ENCODE measurements around the gene USP7.
"Not testable (repeated sequence)": the region's sequence is repeated elsewhere in the genome, so short reads cannot be mapped to it uniquely, and the experiment has no call there.

Gene USP7

DNA sequence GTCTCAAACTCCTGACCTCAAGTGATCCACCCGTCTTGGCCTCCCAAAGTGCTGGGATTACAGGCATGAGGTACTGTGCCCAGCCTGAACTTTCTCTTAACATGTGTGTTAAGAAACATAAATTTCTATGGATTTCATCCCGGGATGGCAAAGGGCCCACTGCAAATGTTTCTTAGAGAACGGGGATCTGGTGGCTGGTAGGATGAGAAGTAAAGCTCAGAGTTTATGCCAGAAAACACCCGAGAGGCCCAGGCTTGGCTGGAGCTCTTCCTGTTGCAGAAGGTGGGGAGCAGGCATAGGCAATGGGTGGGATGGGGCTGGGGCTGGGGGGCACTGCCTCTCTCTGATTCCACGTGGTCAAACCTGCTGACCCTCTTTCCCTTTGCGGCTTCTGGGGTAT lies 89.3 kb downstream of the USP7 start:
- no peak for DNase-seq

DNA sequence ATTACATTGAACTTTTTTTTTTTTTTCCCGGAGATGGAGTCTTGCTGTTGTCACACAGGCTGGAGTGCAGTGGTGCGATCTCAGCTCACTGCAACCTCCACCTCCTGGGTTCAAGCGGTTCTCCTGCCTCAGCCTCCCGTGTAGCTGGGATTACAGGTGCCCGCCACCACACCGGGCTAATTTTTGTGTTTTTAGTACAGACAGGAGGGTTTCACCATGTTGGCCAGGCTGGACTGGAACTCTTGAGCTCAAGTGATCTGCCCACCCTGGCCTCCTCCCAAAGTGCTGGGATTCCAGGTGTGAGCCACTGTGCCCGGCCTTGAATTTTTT lies 89.9 kb downstream of the USP7 start:
- DNase-seq: not testable (repeated sequence)

DNA sequence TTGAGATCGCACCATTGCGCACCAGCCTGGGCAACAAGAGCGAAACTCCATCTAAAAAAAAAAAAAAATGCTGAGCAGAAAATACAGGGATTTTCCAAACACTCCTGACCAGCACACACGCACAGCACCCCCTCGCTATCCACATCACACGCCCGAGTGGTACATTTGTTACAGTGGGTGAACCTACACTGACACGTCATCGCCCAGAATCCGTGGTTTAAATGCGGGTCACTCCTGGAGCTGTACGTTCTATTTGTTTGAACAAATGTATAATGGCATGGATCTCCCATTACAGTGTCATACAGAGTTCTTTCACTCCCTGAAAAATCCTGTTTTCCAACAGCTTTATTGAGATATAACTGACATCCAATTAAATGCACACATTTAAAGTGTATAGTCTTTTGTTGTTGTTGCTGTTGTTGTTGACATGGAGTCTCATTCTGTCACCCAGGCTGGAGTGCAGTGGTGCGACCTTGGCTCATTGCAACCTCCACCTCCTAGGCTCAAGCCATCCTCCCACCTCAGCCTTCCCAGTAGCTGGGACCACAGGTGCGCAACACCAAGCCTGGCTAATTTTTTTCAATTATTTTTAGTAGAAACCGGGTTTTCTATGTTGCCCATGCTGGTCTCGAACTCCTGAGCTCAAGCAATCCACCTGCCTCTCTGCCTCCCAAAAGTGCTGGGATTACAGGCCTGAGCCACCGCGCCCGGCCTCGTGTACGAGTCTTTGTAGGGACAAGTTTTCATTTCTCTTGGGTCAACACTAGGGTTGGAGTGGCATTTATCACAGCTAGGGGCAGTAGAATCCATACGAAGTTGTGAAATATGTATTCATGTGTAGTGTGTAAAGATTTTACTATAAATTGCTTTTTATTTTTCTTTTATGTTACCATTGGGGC lies 90.5 kb downstream of the USP7 start:
- no peak for DNase-seq

DNA sequence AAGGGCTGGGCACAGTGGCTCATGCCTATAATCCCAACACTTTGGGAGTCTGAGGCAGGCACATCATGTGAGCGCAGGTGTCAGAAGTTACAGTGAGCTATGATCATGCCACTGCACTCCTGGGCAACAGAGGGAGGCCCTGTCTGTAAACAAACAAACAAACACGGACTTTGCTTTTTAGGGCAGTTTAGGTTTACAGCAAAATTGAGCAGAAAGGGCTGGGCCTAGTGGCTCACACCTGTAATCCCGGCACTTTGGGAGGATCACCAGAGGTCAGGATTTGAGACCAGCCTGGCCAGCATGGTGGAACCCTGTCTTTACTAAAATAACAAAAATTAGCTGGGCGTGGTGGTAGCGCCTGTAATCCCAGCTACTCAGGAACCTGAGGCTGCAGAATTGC lies 91.6 kb downstream of the USP7 start:
- DNase-seq: no peak

DNA sequence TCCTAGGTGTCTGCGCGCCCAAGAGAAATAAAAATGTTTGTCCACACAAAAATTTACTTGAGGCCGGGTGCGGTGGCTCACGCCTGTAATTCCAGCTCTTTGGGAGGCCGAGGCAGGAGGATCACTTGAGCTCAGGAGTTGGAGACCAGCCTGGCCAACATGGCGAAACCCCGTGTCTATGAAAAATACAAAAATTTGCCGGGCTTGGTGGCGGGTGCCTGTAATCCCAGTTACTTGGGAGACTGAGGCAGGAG lies 93.8 kb downstream of the USP7 start:
- DNase-seq: not testable (repeated sequence)

DNA sequence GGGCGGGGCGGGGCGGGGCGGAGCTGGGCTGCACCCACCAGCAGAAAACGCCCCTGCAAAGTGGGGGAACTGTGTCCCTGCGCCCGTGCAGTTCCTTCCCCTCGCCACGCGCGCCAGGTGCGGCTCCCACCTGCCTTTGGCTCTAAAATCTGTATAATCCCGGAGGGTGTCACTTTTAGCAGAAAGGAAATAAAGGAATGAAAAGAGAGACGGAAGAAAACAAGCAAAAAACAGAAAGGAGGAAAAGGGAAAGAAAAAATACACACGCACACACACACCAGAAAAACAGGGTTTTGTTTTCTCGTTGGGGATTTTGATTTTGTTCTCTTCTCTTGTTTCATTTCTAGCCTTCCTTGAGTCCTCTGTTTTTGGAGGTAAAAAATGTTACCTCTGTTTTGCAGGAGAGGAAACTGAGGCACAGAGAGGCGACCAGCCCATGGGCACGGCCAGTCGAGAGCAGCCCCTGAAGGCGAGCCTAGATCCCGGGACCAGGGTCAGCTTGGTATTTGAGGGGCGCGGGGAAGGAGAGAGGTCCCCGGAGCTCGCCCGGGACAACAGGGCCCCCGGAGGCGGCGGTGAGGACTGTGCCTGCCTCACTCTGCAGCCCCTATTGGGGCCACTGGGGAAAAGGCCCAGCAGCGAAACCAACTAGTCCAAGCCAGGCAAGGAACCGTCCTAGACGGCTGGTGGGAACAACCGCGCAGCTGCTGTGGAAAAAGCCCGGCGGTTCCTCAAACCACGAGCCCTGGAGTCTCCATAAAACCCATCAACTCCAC lies 94.3 kb downstream of the USP7 start:
- peak in 1 of 2 experiments; percentile 56 for DNase-seq

DNA sequence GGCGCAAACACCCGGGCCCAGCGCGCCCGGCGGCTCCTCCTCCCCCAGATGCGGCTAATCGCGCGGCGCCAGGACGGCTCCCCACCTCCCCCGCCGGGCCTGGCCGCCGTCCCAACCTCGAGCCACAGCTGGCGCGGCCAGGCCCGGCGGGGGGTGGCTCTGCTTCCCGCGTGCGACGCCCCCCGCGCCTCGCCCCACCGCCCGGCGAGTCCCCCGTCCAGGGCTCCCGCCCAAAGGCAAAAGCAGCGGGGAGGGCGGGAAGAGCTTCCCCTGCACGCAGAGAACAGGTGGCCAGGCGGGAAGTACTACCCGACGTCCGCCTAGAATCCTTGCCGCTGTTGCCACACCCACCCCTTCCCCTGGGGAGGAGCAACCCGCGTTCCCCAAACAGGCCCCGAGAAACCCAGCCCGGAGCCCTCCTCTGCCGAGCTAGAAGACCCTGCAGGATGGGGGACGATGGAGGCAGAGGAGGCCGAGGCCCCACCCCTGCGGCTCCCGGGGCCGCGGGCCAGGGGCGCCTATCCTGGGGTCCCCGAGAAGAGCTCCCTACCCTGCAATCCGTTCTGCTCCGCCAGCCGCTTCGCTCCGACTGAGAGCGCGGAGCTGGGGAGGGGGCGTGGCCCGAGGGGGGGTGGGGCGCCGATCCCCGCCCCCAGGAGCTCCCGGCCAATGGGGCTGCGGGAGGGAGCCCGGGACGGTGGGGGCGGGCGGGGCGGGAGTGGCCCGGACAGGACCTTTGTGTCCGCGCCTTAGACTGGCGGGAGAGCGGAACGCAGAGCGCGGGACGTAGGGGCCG lies 95.1 kb downstream of the USP7 start, which contains the start of gene CARHSP1:
Gene CARHSP1 (minus strand): TSS at position 591 of the 796 bp plus-strand sequence. CDS start 9,678 bp downstream, outside the sequence.
- peak; percentile 62 to 65 for DNase-seq

DNA sequence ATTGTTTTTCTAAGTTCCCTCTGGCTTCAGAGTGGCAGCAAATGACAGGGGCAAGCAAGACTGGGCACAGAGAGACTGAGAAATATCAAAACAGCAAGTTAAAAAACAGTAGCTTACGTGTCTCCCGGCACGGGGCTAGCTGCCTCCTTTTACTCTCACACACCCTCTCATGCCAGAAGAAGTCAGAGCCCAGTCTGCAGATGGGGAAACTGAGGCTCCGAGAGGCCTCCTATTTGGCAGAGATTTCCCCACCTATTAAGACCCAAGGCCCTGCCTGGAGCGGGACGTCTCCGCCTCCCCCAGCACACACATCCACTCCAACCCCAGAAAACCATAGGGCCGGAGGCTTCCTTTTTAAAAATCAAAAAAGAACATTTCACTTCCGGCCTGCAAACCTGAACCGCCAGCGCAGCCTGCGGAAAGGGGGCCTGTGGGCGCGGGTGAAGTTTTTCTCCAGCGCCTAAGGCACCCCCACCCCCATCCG lies 95.7 kb downstream of the USP7 start:
- DNase-seq: no peak

DNA sequence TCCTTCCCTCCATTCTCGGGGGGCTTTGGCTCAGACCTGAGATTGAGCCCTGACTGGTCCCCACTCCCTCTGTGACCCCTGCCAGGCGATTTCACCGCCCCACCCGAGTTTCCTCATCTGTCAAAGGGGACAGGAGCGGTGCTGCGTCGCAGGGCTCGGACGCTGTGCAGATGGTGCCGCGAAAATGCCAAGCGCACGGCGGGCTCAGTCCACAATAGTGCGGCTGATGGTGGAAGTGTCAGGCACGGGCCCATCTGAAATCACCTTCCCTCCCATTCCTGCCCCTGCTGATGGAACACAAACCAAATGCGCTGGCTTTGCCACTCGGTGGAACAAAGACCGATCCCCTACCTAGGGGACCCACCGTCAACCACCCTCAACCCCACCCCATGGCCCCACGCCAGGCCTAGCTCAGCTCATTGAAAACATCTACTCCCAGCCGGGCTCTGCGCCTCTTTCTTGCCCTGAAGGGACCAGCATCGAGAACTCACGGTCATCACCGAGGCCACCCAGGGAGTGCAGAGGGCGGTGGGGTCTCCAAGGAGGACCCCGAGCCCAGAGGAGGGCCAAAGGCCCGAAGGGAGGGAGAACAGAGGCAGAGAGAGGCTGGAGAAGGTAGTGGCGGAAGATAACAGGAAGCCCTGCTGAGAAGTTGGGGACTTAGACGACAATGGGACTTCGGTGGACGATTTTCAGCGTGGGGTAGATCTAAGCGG lies 96.3 kb downstream of the USP7 start:
- DNase-seq: no peak

DNA sequence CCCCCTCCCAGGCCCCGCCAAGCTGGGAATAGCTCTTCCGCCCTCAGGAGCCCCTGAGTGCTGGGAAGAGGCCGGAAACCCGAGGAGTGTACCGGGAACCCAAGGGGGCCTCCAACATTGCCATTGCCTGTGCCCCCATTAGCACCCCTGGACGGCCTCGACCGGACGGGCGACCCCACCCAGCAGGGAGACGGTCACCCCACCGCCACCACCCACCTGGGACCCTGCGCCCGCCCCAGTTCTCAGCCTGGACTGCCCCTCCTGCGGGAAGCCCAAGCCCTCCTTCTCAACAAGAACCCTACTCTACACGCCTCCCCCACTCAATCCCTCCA lies 96.9 kb downstream of the USP7 start:
- DNase-seq: no peak

DNA sequence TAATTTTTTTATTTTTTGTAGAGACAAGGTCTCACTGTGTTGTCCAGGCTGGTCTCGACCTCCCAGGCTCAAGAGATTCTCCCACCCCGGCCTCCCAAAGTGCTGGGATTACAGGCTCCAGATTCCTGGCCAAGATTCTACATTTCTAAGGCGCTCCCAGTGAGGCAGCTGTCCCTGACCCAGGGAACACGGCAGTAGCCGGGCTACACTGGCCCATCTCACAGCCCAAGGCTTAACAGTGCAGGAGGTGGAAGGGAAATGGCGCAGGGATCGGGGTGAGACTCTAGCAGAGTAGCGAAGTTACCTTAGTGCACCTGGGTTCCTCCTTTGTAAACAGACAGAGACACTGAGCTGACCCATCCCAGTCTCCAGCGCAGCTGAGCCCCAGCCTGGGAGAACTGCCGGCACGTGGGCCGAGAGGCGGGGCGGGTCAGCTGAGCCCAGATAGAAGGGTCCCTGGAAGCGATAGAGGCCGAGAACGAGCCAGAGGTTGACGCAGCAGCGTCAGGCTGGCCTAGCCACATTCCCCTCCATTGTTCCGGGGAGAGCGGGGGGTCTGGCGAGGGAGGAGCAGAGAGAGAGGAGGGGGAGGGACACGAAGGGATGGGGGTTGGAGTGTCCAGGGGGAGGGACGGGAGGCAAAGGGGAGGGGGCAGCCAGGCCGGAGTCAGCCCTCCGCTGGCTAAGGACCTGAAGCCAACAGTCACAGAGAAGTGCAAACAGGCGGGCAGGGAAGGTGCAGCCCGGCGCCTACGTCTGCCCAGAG lies 97.4 kb downstream of the USP7 start:
- DNase-seq: no peak

DNA sequence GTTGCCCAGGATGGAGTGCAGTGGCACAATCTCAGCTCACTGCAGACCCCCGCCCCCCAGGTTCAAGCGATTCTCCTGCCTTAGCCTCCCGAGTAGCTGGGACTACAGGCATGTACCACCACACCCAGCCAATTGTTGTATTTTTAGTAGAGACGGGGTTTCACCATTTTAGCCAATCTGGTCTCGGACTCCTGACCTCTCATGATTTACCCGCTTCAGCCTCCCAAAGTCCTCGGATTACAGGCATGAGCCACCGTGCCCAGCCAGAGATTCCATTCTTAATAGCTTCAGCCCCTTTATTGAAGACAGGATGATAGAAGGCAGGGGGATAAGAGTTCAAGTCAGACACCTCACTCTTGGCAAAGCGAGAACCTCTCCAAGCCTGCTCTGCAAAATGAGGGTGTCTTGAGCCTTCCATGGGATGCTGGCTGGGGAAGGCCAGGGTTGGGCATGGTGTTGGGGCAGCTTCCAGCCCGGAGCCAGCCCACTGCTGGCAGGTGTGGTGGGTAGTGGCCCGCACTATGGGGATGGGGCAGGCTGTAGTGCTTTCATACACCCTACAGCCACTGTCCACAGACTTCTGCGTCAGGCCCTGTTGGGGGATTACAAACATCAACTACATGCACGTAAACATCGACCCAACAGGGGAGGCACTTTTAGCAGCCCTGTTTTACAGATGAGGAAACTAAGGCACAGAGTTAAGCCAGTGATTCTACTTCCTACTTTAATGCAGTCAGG lies 98.4 kb downstream of the USP7 start:
- no peak for DNase-seq

DNA sequence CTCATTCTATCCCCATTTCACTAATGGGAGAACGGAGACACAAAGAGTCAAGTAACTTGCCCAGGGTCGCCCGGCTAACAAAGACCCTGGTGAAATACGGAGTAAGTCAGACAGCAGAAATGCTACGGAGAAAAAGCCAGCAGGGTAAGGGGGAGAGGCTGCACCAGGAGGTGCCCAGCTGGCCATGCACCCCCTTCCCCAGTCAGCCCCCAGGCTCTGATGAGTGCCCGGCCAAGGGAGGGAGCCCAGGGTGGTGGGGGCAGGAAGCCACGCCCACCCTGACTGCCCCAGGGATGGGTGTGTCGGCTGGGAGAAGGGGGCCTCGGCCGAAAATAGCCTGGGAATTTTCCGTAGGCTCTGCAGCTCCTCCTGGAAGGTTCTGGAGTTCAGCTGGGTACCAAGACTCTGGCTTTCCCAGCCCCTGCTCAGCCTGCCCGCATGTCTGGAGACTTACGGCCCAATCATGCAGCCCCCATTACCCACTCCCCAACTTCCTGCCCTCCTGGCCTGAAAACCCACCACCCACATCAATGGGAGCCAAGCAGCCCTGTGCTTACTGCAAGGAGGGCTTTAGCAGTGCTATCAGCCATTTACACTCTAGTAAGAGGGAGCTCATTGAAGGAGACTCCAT lies 99.1 kb downstream of the USP7 start:
- DNase-seq: no peak

DNA sequence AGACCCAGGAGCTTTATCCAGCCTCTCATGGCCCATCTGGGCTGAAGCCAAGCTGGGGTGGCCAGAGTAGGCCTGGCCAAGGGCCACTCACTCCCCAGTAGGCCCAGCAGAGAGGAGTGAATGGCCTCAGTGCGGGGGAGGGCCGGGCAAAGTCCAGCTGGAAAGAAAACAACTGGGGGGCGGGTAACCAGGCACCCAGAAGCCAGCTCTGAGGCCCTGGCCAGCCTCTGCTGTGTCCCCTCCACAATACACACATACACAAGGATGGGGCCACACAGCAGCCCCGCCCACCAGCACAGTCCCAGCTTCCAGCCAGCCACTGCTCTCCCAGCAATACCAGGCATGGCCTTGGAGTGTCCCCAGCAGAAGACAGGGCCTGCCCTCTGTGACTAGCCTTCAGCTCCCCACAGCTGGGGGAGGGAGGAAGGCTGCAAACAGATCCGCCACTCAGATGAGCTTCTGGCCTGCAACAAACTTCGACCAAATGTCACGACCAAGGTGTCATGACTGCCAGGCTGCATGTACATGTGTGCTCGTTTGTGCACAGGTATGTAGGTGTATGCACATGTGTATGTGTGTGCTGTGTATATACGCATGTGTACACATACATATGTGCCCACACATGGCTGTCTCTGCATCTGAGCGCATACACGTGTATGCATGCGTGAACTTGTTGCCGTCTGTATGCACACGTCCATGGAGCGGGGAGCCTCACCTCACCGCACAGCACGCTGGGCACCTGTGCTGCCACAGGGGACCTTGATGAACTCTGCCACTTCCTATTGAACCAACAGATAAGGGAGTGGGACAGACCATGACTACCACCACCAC lies 99.9 kb downstream of the USP7 start:
- no peak for DNase-seq

DNA sequence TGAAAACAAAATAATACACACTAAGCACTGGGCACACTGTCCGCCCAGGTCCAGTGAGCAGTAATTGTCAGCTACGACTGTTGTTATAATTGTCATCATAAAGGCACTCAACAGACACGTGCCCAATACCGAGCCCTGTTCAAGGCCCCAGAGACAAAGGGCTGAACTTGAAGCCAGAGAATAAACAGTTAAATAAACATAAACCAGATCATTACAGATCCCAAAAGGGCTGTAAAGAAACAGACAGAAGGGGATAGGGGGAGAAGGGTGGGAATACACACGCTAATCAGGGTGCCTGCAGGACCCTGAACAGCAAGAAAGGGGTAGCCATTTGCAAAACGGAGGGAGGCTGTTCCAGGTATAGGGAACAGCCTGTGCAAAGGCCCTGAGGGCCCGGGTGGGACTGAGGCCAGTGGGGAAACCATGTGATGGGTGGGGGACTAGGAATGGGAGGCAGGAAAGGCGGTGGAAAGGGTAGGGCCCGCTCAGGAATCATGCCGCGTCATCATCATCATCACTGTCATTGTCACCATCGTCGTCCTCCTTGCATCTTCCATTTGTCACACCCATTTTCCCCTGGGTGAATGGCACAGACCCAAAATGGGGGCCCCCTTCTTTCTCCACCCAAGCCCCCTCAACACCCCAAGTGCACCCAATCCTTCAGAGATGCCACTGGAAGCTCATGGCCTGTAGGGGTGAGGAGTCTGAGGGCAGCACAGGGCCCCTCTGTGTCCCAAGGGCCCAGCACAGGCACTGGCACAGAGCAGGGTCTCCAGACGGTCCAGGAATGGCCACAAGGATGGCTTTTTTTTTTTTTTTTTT lies 101.2 kb downstream of the USP7 start:
- DNase-seq: no peak

DNA sequence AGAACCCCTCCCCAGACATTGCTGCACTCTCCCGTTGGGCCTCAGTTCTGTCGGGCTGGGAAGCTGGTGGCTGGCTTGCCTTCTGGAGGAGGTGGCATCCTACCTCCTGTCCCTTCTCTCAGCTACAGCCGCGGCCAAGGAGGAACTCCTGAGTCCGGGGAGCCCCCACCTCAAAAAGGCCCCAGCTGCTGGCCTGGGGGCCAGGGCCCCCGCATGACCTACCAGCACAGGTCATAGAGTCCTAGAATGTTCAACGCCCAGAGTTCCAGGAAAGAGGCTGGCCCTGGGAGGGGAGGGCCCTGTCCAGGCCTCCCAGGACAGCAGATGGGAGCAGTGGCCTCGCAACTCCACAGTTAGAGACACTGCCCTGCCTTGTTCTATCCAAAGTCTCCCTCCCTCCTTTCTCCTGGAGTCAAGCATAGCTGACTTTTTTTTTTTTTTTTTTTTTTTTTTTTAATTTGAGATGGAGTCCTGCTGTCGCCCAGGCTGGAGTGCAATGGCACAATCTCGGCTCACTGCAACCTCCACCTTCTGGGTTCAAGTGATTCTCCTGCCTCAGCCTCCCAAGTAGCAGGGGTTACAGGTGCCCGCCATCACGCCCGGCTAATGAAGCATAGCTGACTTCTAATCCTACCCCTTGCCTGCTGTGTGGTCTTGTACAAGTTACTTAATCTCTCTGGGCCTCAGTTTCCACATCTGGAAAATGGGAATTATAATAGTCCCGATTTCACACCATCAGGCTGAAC lies 102.0 kb downstream of the USP7 start:
- no peak for DNase-seq

DNA sequence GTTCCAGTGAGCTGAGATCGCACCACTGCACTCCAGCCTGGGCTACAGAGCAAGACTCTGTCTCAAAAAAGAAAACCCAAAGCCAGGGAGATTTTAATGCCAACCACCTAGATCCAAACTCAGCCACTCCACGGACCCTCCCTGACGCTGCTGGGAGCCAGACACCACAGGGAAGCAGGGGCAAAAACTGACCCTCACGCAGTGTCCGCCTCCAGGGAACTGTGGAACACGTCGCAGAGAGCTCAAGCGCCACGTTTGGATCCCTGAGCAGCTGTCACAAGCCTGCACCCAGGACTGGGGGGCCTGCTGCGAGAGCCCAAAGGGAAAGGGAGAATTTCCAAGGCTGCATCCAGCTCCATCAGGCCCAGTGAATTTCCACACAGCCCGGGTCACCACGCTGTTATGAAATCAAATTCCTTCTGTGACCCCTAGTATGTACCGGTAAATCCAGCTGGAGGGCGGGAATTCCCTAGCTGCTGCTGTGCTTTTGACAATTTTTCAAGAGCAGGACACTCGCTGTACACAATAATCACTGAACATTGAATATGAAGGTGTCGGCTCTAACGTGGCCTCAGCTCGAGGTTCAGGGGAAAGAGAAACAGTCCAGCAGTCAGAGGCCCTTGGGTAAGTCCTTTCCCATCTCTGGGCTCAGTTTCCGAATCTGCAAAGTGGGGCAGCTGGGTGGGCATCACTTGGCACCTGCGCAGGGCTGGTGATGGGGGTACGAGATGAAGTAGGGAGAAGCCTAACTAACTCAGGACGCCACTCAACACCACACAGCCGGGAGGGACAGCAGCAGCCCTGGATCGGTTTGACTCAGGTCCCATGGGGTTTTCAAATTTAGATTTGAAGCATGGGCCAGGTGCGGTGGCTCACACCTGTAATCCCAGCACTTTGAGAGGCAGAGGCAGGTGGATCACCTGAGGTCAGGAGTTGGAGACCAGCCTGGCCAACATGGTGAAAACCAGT lies 103.5 kb downstream of the USP7 start:
- DNase-seq: no peak
